HG03432 (cell line): ENCODE data around the gene ADAMTS17.

Experiments
- ATAC-seq: cut with Tn5 transposase; IDR thresholded peaks from one replicate; pipeline ENCODE4 v1.9.1; 2021; ENCODE audit warnings: mild to moderate bottlenecking, moderate library complexity; ENCODE audit not compliant: unreplicated experiment

ADAMTS17 gene

DNA sequence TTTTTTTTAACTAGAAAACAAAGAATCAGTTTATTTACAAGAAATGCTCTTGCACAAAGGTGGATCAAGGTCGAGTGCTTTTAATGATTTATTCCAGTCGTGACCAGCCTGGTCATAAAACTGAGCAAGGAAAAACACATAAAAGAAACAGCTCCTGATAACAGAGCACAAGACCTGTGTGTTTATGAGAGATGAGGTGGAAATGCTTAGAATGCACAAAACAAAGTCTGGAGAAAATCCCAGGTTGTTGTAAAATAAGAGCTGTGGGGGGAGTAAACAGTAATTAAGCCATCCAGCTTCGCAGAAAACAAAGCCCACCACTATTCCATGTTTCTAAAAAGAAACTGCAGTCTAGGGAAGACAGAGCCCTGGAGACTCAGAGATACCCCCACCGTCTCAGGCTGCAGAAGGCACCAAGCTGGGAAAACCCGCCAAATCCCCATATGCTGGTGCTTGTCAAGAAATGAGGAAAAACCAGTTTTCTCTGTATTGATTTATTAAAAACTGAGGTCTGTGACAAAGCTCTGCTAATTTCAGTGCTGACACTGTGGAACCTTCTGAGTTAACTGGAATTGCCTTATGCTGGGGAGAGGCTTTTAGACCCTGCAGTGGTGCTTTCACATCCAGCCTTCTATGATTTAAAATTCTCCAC lies 139.3 kb downstream of the ADAMTS17 start:
- no peak for ATAC-seq

DNA sequence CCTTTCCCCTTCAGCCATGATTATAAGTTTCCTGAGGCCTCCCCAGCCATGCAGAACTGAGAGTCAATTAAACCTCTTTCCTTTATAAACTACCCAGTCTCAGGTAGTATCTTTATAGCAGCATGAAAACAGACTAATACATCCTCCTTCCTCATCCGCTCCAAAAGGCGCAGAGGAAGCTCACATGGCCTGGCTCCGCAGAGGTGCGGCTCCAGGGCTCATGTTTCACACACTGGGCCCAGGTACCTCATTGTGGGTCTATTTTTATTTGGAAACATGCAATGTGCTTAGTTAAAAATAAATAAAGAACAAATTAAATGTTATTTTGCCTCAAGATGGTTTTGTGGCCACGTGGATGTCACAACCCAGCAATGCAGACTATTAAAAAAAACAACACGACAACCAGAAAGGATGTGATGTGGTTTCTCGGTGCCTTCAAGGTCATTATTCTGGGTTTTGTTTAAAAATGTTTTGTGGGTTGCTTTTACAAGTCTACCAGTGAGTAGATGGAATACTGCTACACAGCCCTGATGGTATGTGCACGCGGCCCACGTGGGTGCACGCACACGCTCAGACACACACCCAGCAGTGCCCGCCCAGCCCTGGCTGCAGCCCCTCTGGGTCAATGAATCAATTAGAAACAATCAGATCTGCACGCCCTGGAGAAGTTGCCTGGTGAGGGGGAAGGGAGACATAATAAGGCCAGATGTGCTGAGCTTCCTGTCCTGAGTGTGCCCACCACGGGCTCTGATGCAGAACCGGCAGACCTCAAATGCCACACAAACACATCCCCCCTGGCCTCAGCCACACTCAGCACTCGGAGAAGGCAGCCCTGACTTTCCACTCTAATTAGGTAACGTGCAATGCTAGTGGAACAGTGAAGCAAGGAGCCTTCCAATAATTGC lies 140.1 kb downstream of the ADAMTS17 start:
- peak; percentile 62 for ATAC-seq

DNA sequence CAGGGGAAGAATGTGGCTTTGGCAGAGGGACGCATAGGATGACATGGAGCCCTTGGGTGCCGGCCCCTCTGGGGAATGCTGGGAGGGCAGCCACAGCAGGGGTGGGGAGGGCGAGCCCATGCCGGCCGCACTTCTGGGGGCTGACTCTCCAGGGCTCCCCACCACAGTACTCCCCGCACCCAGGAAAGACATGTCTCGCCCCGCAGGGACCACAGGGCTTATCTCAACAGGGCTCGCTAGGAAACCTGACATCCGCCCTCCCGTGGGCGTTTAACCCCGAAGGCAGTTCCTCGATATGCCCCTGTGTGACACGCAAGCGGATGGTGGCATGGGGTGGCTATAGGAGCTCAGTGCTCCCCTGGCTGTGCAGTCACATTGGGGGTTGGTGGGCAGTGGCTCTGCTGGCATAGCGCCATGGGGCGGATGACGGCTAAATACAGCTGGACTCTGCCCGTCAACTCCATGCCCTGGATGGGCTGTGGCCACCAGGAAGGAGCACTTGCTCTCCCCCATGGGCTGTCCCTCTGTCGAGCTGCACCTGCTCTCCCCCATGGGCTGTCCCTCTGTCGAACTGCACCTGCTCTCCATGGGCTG lies 141.4 kb downstream of the ADAMTS17 start:
- no peak for ATAC-seq

DNA sequence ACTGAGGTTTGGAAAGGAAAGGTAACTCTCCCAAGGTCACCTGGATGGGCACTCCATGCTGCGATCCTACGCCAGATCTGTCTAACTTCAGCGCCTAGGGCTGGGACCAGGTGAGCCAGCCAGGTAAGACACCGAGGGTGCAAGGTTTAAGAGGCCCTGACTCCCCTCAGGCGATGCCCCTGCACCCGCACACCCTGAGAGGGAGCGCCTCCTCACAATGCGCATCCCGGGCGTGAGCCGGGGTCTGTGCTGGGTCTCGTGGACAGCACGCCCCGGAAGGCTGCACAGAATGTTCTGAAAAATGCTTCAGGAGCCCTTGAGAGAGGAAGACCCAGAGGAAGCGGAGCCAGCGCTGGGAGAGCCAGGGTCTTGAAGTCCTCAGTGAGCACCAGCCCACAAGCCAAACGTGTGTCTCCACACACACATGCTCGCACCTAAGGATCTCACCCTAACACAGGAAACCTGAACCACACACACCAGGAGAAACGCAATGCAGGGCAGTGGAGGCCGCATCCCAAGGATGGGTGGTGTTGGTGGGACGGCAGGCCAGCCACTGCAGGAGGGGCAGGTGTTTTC lies 142.0 kb downstream of the ADAMTS17 start:
- no peak for ATAC-seq

DNA sequence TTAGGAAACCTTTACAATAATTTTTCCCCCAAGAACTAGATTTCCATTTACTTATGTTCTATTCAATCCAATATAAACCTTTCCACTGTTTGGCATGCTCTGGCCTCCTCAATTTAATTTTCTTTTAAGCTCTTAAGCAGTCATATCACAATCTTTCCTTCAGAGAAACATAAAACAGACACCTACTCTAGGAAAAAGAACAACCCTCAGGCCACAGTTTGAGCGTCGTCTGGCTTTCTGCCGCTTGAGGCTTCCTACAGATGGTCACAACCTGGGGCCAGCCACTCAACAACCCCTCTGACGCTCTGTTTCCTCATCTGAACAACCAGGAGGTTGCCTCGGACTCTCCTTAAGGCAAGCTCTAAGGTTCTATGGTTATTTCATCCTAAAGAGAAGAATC lies 143.3 kb downstream of the ADAMTS17 start:
- no peak for ATAC-seq

DNA sequence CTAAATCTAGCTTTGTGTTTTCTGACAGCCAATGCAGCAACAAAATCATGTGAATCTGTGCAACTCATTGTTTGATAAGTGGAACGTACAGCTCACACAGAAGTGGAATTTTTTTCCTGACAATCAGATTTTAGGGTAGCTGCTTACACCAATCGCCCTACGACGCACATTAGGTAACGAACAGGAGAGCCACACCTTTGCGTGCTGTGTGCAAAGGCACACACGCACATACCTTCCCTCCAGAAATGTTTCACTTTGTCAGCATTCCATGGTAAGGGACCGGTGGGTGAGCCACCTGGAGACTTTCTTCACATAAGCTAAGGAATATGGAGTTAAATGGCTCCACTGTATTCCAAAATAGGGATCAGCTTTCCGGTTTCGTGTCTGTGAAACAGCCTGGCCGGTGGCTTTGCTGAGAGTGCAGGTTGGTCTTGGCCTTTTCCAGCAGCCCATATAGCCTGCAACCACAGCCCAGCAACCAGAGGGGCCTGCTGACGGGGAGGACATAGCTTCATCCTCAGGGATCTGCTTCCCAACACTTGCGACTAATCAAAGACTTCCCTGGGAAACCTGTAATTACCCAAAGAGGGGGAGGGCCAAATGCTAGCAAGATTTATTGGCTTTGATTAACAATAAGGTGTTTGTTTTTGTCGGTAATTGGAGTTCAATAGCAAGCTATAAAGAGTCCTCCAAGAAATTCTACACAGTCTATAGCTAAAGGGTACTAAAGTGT lies 145.3 kb downstream of the ADAMTS17 start:
- ATAC-seq = no peak

DNA sequence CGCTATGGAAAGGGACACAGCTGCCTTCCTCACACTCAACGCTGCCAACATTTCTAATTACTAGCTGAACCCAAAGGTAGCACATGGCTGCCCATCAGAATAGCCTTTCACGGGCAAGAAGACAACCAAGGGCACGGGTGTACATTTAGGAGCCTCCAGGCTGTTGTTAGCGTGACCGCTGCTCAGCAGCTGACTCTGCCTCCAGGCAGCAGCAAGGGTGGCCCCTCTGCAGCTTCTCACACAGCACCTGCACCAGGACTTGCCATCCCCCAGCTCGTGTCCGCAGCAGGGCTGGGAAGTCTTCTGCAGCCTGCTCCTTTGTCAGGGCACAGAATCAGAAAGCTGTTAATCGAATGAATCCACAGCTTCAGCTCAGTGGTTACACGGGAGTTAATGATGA lies 146.8 kb downstream of the ADAMTS17 start:
- no peak for ATAC-seq

DNA sequence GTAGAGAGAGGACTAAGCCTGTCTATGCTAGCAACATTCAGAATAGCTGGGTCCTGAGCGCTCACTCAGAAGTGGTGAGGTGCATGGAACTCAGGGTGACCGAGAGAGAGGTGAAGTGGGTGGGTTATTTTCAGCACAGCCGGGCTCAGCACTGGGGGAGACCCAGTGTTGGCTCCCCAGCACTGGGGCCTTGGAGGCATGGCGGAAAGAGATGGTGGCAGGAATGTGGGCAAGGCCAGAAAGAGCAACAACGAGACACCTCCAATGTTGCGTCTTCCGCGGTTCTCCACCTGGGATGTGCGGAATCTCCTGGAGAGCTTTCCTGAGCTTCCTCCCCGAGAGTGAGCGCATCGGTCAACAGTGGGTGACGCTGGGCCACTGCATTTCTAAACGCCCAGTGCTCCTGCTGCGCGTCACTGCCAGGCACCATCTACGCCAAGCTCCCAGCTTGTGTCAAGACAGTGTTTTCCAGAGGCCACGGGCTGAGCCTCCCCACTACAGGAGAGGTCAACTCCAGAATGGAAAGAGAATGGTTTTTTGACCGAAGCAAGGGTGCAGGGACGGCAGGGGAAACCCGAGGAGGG lies 148.4 kb downstream of the ADAMTS17 start:
- ATAC-seq = no peak

DNA sequence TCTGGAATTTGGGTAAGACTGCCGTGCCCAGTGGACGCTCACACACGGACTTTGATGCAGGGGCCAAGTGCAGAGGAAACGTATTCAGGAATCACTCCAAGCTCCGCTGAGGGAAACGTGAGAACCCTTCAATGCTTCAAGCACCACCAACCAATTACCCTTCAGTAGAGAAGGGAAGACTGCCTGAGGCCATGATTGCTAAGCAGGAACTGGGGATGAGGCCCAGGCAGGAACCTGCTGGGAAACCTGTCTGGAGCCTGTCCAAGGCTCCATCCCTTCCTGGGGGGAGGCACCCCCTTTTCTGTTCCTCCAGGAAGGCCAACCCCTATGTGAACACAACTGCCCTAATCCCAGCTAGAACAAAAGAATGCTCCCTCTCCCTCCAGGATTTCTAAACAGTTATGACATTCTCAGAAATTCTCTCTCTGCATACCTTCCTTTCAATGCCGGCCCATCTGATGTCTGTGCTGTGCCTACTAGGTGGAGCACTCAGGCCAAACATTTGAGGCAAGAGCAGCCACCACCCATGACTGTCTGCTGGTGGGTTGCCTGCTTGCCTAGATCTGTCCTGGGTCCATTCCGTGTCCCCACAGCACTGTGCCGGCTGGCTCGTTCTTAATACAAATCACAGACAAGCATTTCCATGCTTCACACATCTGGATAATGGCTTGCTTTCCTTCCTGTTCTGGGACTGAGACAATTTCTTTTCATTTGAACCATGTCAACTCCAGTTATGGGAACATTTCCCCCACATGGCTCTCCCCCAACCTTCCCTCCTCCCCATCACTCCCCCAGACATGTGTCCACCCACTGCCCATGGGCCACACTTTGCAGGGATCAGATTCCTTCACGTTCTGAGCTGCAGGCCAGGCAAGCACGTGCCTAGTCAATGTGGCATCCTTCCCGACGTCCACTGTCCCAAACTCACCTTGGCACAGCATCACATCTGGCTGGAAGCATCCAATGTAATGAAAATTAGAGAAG lies 149.4 kb downstream of the ADAMTS17 start:
- ATAC-seq = no peak

DNA sequence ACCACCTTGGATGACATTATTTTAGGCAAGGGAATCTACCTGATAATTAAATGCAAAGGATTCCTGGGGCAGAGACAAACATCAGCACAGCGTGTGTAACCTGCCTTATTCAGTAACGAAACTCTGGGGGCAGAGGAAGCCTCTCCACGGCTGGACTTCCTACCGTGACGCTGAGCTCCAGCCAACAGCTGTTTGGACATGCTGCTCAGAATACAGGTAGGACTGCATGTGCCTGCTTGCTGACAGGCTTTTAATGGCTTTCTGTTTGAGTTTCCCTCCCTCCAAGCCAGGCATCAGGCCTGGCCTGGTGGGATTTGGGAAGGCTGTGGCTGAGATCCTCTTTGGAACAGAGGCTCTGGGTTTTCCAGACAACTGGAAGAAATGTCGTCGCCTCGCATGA lies 150.6 kb downstream of the ADAMTS17 start:
- no peak for ATAC-seq

DNA sequence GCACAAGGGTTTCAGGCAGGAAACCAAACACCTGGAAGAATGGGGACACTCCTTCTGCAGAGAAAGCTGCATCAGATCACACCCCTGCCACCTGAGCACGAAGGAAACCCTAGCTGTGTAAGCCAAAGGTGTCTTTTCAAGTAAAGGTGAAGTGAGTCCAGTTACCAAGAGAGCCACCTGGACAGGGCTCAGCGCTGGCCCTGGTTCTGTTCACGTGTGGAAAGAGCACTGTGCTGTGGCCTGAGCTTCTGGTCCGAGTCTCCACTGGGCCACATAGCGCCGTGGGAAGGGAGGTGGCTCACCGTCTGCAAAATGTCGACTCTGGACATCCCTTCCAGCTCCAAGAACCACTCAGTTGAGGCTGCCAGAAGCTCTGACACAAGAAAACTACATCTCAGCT lies 151.1 kb downstream of the ADAMTS17 start:
- no peak for ATAC-seq

DNA sequence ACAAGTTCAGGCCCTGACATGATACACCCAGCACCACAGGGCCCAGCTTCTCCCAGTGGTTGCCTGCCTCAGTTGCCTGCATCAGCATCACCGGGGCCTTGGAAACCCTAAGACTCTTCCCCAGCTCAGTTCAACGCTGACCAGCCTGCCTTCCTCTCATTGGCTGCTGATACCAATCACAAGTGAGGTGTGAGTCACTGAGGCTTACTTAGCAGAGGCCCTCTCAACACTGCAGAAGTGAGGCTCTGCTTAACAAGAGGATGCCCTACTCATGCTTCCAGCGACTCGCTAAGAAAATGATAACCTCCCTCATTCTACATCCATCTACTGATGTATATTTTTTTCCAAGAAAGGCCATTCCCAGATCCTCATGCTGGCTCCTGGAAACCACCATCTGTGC lies 151.9 kb downstream of the ADAMTS17 start:
- no peak for ATAC-seq

DNA sequence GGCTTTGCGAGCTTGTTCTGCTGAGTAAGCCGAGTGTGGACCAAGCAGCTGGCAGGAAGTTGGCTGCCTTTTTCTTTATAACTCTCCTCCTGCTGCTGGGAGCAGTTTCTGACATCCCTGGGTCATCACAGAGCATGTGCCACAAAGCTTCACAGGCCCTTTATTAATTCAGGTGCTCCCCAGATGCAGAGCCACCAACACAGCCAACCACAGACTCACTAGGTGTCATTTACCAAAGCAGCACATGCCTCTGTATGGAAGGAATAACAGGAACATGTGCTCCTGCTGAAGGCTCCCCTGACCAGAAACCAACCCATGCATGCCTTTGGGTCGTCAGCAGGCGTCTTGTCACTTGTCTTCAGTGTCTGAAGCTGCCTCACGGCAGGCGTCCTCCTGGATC lies 152.5 kb downstream of the ADAMTS17 start:
- ATAC-seq = no peak

DNA sequence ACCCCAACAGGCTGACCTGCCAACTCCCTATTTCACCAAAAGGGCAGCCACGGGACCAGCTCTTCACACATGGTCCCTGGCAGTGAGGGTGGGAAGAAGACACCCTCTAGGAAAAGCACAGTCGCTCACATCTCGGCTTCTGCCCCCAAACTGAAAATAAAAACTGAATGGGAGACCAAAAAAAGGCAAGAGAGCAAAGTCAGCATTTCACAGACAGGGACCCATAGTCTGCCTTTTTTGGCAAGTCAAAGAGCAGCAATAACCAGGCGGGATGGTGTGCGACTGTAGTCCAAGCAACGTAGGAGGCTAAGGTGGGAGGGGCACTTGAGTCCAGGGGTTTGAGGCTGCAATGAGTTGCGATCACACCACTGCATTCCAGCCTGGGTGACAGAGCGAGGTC lies 154.1 kb downstream of the ADAMTS17 start:
- ATAC-seq = no peak

DNA sequence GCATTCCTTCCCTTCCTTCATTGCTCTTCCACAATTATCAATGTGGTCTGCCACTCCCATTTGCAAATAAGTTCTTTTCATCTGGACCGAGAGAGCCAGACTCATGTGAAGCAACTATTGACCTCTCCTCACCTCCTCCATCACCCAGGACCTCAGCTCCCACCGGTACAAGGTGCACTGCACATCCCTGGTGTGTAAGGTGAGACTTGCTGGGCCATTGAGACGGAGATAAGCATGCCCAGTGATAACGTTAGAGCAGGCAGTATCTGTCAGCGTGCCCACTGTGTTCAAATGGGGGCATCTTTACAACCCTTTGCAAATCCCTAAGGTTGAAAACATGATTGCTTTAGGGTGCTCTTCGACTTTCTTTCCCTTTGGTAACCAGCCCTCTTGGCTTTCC lies 154.8 kb downstream of the ADAMTS17 start:
- ATAC-seq = no peak

DNA sequence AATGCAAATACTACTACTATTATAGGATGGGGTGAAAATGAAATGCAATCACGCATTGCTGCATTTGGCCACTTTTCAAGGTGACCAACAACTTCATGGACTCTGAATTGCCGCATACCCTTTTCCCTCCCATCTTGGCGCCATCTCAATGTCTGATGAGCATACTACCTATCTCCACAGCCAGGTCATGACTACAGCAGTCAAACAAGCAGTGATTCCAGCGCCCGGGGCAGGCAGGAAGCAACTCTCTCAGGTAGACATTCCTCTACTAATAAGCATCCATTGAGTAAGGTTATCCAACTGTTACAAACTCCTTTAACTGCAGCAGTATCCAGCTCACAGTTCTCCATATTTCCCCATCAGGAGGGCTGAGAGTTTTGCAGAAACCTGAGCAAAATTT lies 155.4 kb downstream of the ADAMTS17 start:
- no peak for ATAC-seq

DNA sequence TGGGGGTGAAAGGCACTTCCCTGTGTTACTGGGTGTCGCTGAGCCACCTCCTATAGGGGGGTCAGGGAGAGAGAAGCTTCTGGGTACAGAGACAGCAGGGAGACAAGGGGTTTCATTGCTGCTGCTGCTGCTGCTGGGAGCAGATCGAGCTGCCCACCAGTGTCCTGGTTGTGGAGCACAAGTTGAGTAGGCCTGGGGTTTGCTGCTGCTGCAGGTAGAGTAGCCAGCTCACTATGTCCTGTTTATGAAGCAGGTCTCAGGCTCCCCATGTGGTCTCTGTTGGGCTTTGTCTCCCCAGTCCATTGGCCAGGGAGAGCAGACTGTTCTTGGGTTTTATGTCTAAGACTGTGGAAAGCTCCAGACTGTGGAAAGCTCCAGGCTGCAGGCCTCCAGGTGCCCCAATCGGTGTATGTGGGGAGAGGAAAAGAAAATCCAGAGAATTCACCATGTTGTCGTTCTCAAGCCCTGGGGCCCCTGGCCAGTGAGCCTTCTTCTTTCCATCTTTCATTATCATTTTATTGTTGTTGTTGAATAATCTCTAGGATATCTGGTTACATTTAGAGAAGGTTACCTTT lies 157.8 kb downstream of the ADAMTS17 start:
- no peak for ATAC-seq

DNA sequence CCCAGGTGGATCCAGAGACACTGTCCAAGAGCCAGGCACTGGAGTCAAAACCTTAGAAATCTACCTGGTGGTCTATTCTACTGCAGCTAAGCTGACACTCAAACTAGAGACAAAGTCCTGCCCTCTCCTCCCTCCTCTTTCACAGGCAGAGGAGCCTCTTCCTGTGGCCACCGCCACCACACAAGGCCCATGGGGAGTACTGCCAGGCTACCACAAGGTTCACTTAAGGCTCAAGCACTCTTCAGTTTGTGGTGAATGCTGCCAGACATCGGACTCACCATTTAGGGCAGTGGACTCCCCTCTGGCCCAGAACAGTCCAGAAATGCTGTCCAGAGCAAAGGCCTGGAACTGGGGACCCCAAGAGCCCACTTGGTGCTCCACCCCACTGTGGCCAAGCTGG lies 160.9 kb downstream of the ADAMTS17 start:
- ATAC-seq = no peak
